OCI-LY7 (cell line): Measurements from ENCODE around the gene KCNG3.

Source experiments
- CTCF ChIP-seq: fragments of 200-600 bp; sonication (generic); conservative IDR thresholded peaks from 2 replicates; pipeline ENCODE4 v1.5.1; 2014; ENCODE audit warnings: mild to moderate bottlenecking, antibody characterized with exemption, low read length, moderate library complexity, mixed read lengths
- EZH2phosphoT487 ChIP-seq: fragments of 200-600 bp; sonication (generic); IDR thresholded peaks from 2 replicates; pipeline ENCODE4 v1.6.1; 2018; ENCODE audit warnings: low read depth, borderline replicate concordance, mild to moderate bottlenecking, mixed run types, antibody characterized with exemption, low read length, moderate library complexity, mixed read lengths

DNA sequence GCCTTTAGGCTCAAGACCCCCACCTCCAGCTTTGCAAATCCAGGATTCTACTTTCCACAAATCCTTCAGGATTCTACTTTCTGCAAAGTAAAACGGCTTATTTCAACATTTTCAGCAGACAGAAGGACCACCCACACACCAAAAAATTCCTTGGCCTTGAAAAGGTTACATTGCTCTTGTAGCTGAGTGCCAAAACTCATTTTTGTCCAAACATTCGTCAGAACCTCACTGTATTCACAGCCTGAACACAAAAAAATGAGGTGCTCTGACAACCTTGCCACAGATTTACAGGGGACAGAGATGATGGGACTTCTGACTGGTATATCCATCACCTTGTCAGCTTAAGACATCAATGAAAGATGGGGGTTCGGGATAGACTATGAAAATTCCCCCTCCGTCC, 69.7 kb downstream of the KCNG3 start:
- TF ChIP-seq CTCF: no peak
- TF ChIP-seq EZH2phosphoT487: no peak
